NOMO-1 (cell line): ENCODE results near the gene PIGH.
"Not testable (repeated sequence)": the region's sequence is repeated elsewhere in the genome, so short reads cannot be mapped to it uniquely, and the experiment has no call there.

Source experiments
- DNase-seq, 2 experiments: peaks; one replicate each; lab custom pipeline; 2025; ENCODE audit not compliant: unreplicated experiment in 2 of 2; lab: John Stamatoyannopoulos, UW

The PIGH gene, protein sequence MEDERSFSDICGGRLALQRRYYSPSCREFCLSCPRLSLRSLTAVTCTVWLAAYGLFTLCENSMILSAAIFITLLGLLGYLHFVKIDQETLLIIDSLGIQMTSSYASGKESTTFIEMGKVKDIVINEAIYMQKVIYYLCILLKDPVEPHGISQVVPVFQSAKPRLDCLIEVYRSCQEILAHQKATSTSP

DNA sequence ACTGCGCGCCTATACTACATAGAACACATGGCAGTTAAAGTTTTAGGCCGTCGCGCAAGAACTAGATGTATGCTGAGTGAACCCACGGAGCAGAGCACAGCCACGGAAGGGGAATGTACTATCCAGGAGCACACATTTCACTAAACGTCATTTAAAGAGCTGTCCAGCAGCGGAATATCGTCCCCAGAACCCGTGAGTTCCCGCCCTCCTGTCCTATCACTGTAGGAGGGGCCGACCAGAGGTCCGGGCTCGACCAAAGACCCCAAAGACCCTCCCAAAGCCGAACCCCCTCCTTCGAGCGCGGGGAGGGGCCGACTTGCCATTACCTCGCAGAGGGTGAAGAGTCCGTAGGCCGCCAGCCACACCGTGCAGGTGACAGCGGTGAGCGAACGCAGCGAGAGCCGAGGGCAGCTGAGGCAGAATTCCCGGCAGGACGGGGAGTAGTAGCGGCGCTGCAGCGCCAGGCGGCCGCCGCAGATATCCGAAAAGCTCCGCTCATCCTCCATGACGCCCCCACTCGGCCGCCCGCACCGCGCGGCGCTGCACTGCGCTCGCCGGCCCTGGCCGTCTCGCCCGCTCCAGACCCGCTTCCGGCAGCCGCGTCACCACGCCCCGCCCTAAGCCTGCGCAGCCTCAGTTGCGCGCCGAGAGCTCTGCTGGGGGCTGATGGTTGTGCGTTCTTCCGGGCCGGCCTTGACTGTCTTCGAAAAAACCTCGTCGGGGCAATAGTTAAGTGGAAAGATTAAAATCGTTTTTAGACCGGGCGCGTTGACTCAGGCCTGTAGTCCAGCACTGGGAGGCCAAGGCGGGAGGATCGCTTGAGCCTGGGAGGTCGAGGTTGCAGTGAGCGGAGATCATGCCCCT, at the start of gene PIGH:
TSS of gene PIGH (minus strand) at position 571 of the 864 bp plus-strand sequence. CDS start at position 506, 65 bp downstream.
- DNase-seq = peak; percentile 73 to 91

DNA sequence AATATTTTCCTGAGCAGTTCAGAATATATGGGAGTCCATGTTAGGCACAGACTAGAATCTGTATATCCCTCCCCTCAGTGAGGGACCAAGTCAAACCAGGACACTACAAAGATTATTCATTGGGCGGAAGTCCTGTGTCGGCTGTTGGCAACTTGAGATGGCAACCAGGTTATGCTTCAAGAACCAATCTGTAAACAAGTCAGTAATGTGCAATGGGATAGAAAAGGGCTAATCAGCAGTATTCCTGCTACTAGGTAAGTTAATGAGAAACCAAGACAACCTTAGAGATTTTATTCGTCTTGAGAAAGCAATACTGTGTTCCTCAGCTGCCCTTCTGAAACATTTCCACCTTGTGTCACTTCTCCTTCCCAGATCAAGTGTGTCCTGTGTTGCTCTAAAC, 46.1 kb upstream of the PIGH start:
- no peak for DNase-seq

DNA sequence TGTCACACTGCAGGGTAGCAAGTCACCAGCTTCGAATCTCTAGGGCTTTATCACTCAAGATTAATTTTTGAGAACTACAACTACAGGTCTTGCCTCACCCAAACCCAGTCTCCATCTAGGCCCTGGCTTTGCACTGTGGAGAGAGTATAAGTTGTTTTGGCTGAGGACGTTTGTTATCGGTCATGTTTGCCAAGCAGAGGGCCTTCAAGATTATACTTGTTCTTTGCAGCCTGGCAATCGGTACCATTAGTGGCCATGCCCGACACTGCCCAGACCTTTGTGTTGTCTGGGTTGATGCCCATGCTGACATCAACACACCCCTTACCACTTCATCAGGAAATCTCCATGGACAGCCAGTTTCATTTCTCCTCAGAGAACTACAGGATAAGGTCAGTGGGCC, 45.3 kb upstream of the PIGH start:
- no peak for DNase-seq

DNA sequence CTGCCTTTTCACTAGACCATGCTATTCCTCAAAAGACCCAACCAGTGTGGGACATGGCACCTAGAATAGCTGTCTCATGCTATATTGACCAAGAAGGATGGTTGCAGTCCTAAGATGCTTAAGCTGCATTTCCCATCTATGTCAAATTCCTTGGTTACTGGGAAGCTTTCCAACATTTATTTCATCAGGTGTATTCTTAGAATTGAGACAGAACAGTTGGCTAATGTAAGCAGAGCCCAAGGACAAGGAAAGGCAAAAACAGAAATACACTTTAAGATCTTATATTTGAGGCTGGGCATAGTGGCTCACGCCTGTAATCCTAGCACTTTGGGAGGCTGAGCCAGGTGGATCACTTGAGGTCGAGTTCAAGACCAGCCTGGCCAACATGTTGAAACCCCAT, 44.4 kb upstream of the PIGH start:
- DNase-seq = no peak

DNA sequence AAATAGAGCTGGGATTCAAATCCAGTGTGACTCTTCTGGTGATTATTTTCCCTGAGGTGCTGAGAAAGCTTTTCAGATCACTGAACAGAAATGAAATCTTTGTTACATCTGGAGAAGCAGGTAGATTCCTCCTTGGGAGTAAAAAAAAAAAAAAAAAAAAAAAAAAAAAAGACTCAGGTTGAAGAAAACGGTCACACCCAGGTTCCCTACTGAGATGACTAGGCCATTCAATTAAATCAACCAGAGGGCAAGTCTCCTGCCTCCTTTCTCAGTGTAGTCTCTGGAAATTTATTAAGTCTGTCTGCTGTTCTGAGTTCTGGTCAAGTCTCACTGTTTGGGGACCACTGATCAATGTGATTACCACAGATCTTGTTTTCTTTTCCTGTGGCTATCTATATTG, 43.6 kb upstream of the PIGH start:
- no peak for DNase-seq

DNA sequence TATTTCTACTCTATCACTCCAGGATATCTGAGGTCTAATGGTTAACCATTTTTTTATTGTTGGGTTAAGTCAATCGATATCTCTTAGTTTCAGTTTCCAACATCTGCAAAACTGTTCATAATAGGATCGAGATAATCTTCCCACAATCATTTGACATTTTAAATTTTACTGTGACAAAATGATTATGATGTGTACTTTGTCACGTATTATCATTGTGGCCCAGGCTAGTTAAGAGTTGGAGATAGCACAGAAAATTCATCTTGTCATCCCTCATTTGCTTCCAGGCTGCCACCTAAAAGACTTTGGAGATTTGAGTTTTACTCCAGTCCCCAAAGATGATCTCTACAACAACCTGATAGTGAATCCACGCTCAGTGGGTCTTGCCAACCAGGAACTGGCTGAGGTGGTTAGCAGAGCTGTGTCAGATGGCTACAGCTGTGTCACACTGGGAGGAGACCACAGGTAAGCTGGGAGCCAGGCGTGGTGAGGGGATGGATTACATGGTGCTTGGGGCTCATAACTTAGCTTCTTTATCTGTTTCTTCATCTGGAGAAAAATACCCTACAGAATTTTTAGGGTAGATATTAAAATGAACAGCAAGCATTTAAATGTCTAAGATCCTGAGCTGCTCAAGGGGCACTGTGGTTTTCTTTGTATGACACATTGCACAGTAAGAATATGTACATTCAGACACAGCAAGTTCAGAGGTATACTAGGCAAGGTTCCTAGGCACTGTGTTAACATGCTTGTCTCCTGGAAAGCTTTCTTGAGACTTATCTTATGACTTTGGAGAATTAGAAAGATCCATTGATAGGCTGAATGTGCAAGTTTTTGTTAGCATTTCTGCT, 42.1 kb upstream of the PIGH start:
- DNase-seq = no peak

DNA sequence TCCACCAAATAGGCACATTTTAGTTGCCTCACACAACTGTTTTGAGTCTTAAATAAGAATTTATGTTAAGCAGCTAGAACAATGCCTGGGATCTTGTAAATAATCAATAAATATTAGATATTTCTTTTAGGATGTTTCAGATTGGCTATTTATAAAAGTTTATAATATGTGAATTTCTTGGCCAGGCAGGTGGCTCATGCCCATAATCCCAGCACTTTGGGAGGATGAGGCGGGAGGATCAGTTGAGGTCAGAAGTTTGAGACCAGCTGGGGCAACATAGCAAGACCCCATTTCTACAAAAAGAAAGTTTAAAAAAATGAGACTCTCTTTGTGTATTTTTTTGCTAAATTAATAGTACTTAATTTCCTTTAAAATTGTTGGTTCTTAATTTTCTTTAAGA, 41.4 kb upstream of the PIGH start:
- DNase-seq = no peak

DNA sequence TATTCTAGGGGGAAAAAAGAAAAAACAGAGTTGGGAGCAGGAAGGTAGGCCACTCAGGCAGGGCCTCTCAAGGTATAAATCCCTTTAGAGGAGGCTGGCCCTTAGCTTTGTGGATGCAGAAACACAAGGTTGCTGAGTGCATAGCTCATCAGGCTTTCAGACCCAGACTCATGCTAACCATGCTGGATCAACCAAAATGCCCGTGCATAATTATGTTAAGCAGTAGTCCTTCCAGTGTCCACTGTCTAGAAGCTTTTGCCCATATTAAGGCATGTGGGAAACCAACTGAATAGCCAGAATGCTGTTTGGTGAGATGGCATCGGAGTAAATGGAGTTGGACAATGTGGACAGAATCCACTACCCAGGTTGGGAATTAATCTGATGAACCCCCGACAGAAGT, 38.6 kb upstream of the PIGH start:
- no peak for DNase-seq

DNA sequence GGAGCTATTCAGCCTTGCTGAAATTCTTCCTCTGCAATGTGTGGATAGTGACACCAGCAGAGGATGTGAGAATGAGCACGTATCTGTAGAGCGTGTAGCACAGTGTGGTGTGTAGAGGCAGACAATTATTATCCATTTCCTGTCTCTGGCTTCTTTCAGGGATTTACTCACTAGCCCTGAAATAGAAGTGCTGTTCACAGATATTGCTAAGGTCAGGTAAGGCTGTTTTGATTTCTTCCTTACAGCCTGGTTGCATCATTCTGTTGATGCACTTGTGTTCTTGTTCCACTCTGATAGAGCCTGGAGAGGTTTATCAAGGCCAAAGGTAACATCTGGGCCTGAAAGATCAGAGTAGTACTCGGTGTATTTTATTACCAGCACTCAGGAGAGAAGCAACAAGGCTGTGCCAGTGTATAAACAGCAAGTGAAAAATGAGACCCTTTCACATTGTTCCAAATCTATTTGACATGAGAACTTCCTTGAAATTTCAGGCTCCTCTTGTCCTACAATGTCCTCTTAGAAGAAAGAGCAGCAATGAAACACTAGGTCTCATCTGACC, 36.4 kb upstream of the PIGH start:
- DNase-seq = no peak

DNA sequence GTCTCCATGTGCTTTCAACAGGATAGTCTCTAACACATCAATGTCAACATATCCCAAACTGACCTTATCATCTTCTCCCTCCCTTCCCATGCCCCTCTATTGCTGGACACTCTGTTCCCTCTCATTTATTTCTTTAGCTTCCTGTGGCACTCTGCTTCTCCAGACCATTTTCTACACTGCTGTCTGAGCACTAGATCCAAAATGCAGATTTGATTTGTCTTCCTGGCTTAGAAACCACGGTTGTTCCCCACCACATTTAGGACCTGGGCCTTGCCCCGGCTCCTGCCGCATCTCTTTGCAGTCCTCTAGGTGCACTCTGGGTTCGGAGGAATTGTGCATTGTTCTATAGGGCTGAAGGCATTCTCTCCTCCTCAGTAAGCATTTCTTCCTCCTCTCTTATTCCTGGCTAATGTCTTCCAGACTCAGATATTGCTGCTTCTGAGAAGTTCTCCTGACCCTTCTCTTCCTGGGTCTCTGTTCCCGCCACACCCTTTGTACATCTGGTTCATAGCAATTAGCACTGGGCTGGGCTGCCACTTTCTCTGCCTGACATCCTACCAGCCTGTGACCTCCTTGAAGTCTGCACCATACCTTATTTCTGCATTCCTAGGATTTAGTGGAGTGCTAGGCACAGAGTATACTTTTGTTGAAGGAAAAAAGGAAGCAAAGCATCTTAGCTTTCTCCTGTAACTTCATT, 33.5 kb upstream of the PIGH start:
- no peak for DNase-seq

DNA sequence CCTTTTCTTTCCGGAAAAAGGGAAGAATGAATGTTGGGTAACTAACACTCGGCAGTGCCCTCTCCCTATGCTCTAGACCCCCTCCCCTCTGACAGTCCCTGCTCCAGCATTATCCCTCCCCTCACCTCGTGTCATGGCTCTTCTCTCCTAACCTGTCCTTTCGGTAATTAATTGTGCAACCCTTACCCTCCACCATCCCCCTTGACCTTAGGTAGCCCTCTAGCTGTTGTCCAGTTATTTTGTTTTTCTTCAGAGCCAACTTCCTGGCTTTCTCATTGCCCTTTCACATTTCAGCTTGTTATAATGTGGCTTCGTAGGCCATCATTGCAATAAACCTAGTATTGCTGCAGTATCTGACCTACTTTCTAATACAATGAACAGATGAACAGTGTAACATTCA, 30.9 kb upstream of the PIGH start:
- DNase-seq = no peak

DNA sequence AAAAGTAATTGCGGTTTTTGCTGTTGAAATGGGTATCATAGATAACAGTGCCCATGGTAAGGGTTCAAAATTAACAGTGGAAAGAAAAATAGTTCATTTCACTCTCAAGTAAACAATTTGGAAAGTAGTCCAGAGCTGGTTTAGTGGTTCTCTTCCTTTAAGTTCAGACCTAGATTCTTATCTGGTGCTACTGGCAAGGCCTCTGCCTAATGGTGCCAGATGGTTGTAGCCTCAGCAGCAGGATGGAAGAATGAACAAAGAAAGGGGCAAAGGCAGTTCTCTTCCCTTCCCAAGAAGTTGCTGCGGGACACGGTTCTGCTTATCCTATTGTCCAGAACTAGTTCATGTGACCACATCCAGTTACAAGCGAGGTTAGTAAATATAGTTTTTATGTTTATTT, 30.1 kb upstream of the PIGH start:
- no peak for DNase-seq

DNA sequence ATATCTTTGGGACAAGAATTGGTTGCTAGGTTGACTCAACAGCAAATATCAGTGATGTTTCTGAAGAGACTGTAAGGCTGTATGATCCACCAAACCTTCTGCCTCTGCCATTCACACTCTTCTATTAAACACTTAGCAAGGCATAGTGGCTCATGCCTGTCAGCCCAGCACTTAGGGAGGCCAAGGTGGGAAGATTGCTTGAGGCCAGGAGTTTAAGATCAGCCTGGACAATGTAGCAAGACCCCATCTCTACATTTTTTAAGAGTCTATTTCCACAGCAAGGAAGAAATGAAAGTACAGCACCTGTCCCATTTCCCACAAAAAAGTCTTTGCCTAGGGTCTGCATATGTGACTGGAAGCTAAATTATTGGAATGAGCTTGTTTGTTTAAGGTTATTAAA, 27.5 kb upstream of the PIGH start:
- DNase-seq = no peak

DNA sequence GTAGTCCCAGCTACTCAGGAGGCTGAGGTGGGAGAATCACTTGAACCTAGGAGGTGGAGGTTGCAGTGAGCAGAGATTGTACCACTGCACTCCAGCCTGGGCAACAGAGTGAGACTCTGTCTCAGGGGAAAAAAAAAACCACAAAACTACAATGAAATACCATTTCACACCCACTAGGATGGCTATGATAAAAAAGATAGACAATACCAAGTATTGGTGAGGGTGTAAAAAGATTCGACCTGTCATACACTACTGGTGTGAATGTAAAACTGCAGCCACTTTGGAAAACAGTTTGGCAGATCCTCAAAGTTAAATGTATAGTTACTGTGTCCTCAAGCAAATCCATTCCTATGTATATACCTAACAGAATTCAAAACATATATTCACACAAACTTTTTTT, 26.1 kb upstream of the PIGH start:
- DNase-seq = not testable (repeated sequence)

DNA sequence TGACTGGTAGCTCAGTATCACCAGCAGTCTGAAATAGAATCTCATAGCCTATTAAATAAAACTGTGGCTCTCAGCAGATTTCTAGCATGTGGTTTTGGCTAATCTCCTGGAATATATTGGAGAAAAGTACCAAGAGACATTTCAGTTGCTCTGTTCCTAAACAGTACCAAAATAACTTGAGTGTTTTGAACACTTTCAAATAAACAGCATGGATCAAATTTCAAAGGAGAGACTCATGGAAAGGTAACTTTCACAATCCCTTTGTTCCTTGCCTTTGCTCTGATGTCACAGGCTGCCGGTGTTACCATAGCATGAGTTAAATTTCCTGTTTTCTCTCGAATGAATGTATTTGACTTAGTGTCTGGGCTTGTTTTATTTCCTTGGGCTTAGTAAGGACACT, 23.0 kb upstream of the PIGH start:
- no peak for DNase-seq

DNA sequence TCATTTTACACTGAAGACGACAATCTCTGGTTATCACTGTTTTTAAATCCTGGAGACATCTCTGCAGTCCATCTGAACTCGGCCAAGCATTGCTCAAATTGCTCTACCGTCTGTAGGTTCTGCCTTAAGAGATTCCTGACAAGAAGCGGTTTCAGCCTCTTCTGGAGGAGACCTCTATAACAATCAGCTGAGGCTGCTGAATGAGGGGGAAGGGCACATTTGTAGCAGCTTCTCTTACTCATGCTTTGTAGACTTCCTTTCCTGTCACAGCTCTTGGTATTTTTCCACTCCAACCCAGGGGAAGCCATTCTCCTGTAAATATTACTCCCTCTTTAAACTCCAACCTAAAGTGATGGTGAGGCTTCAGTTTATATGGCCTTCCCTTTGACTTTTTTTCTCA, 22.6 kb upstream of the PIGH start:
- peak in 1 of 2 experiments; percentile 58 for DNase-seq

DNA sequence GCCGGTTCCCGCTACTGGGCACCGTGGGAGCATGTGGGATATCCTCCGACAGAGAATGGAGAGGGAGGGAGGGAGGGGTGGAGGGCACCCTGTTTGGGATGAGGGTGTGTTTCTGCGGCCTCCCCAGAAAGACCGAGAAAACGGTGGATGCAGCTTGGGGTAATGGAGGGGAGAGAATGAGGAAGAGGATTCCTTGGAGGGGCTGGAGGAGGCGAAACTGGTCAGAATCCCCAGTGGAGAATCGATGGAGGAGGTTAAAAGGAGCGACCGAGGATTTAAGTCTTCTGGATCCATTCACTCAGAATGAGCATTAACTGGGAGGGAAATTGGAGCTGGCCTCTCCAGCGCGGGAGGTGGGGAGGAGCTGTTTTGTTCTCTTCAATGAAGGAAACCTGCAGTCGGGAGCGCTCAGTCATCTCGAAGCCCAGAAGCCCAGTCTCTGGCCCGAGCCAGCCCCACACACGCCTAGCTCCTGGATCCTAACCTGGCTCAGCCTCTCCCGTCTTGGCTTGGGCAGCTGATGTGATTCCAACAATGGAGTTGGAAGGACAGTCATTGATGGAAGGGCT, 20.2 kb upstream of the PIGH start:
- DNase-seq = no peak

DNA sequence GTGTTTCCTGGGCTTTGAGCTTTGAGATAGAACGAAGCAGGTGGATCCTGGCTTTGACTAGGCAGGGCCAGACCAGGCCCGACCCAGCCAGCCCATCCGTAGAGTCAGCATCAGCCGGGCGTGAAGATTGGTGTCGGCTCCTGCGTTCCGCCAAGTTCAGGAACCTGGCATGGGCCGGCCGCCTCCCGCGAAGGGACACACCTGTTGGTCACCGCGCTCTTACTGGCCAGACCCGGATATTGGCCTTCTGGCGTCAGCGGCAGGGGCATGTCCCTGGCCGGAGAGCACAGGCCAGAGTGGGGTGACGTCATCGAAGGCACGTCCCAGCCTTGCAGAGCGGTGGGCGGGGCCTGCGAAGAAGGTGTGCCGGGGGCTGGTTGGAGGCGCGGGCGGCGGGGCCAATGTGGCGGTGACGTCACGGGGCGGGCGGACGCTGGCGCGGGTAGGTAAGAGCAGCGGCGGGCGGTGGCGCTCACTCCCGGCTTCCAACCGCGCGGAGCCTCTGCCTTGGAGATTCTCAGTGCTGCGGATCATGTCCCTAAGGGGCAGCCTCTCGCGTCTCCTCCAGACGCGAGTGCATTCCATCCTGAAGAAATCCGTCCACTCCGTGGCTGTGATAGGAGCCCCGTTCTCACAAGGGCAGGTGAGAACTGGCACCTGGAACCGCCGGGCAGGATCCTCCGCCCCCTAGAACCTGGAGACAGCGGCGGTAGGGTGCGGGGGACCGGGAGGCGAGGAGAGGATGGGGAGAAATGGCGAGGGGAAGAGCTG, 19.6 kb upstream of the PIGH start, which contains the start of gene ARG2:
TSS of gene ARG2 (plus strand) at position 475 of the 771 bp plus-strand sequence. CDS start at position 533, 58 bp downstream.
- peak; percentile 90 to 97 for DNase-seq

DNA sequence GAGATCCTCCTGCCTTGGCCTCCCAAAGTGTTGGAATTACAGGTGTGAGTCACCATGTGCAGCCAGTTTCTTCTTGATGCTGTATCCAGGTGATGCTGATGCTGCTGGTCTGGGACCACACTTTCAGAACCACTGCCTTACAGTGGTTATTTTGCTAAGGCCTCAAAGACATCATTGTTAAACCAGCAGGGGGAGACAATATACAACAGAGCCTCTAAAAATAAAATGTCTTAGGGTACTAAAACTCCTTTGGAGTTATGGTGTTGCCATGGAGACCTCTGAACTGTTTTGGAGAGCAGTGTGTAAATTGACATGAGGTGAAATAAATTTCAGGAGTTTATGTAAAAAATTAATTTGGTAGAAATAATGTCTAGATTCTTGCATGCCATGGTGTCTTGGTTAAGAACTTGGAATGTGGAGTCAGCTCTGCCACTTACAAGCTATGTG, 18.6 kb upstream of the PIGH start:
- peak; percentile 48 to 71 for DNase-seq
